Jurkat, Clone E6-1 (cell line): Measurements from ENCODE around the gene MAP2K5.

ENCODE experiments used
- DNase-seq: peaks from one replicate; pipeline ENCODE4 v3.0.0-alpha.2; 2011; ENCODE audit warnings: low read depth, low spot score
- H3K4me3 ChIP-seq: 2 replicates; pipeline ENCODE4 v1.5.1; 2011; ENCODE audit warnings: mild to moderate bottlenecking, low read length, control low read depth, moderate library complexity

Gene MAP2K5

GRCh38 chr15:67824976-67825880 is 282.7 kb downstream of the MAP2K5 start, which contains the start of gene SKOR1:
SKOR1 (plus strand) TSS chr15:67825509; CDS start chr15:67825603, 94 bp downstream.
- no peak within 1 kb of the TSS; the same call in 1 of the 2 replicates for H3K4me3 ChIP-seq
- DNase-seq, result no peak

- no peak for DNase-seq
- H3K4me3 ChIP-seq, result no peak overlapping the region
Observed at GRCh38 chr15:67825881-67826716, 283.6 kb downstream of the MAP2K5 start.

GRCh38 chr15:67826717-67827561 is 284.4 kb downstream of the MAP2K5 start:
- H3K4me3 ChIP-seq, result no peak overlapping the region
- no peak for DNase-seq

- H3K4me3 ChIP-seq, result no peak overlapping the region
- DNase-seq, result no peak
Observed at GRCh38 chr15:67827562-67828277, 285.2 kb downstream of the MAP2K5 start.

- no peak for DNase-seq
- no peak overlapping the region for H3K4me3 ChIP-seq
Observed at GRCh38 chr15:67828278-67828968, 285.9 kb downstream of the MAP2K5 start.

- H3K4me3 ChIP-seq, result no peak overlapping the region
- DNase-seq, result no peak
Observed at GRCh38 chr15:67828969-67829646, 286.6 kb downstream of the MAP2K5 start.

GRCh38 chr15:67829647-67830504 is 287.4 kb downstream of the MAP2K5 start:
- H3K4me3 ChIP-seq, result no peak overlapping the region
- DNase-seq, result no peak

- DNase-seq, result no peak
- no peak overlapping the region for H3K4me3 ChIP-seq
Observed at GRCh38 chr15:67831363-67831762, 288.9 kb downstream of the MAP2K5 start.

- DNase-seq, result no peak
Observed at GRCh38 chr15:67832031-67832551, 289.6 kb downstream of the MAP2K5 start.

GRCh38 chr15:67832897-67833709 is 290.6 kb downstream of the MAP2K5 start:
- no peak for DNase-seq

More at GRCh38 chr15:67832031-67832551, 289.6 kb downstream of the MAP2K5 start:
- no peak overlapping the region for H3K4me3 ChIP-seq

GRCh38 chr15:67833710-67834511 is 291.4 kb downstream of the MAP2K5 start:
- H3K4me3 ChIP-seq, result no peak overlapping the region; the same call in 1 of the 2 replicates
- DNase-seq, result no peak

More at GRCh38 chr15:67832897-67833709, 290.6 kb downstream of the MAP2K5 start:
- H3K4me3 ChIP-seq, result no peak overlapping the region

- H3K4me3 ChIP-seq, result no peak overlapping the region
- no peak for DNase-seq
Observed at GRCh38 chr15:67834581-67835296, 292.2 kb downstream of the MAP2K5 start.

GRCh38 chr15:67835297-67836133 is 293.0 kb downstream of the MAP2K5 start:
- H3K4me3 ChIP-seq, result no peak overlapping the region
- DNase-seq, result no peak
